Stimulated activated CD8-positive, alpha-beta memory T cell treated with anti-CD3 and anti-CD28 coated beads, Interleukin-15, amount 100 ng/mL, for 1 hour (primary cell): ENCODE results near the gene PROX2.

Source experiments
- DNase-seq: peaks from one replicate; pipeline ENCODE4 v3.0.0-alpha.2; 2020; ENCODE audit warnings: low read depth

PROX2 gene

GRCh38 chr14:74879427-74880182 is 3.7 kb upstream of the PROX2 start:
- no peak for DNase-seq

DNA sequence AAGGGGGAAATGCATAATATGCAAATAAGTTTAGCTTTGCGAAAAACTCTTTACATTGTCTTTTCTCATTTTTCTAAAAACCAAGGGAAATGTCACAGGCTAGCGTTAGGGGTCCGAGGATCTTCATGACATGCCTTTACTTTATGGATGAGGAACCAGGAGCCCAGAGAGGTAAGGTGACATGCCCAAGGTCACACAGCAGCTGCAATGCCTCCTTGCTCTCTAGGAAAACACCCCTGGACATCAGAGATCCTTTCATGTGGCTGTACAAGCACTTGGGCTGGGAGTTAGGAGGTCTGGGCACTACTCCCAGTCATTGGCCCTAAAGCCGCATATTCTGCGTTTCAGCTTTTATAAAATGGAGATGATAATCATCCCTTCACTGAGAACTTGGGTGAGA is 741 bp downstream of the PROX2 start:
- DNase-seq: no peak

DNA sequence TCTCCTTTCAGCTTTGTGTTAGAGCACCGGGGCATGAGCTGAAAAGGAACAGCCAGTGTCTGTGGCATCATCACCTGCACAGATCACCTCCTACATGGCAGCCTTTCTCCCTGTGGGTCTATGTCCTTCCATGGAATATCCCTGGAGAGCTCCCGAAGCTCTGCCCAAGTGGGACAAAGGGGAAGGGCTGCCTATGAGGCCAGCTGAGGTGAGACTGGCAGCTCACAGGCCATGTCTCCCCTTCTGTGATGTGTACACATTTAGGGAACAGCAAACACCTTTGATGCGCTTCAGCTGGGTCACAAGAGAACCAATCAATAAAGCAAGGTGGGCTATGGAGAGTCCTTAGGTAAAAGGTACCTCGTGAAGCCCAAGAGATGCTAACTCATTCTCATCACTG is 4.1 kb downstream of the PROX2 start:
- DNase-seq: no peak

DNA sequence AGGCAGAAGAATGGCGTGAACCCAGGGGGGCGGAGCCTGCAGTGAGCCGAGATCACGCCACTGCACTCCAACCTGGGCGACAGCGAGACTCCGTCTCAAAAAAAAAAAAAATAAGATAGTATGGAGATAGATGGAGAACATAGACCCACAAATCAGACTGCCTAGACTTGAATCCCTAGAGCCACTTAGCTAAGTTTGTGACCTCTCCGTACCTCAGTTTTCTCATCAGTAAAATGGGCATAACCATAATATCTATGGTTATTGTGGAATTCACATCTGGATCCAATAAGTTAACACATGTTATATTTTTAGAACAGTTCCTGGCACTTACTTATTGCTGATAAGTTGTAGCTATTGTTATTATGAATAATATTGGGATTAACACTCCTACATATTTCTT is 7.2 kb downstream of the PROX2 start:
- DNase-seq: no peak

DNA sequence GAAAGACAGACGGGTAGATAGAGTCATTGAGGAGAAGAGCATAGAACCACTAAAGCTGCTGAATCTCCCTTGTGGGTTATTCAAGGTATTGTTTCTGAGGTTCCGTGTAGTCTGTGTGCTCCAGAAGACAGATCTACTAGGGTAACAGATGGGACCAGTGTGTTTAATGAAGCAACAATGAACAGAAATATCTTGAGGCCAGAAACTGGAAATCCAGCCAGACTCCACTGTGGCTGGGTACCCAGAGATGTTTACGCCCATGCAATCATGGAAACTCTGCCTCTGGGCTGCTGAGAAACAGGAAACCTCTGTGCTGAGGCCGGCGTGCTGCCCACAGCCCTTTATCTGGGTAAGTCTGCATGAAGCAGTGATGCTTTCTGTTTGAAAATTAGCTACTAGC is 8.3 kb downstream of the PROX2 start:
- peak; percentile 16 for DNase-seq

- no peak for DNase-seq
These were observed 9.1 kb downstream of the PROX2 start for GRCh38 chr14:74866708-74867389.

GRCh38 chr14:74865156-74865555 is 10.8 kb downstream of the PROX2 start:
- no peak for DNase-seq

GRCh38 chr14:74864198-74864597 is 11.7 kb downstream of the PROX2 start:
- no peak for DNase-seq

- DNase-seq: no peak
These were observed 12.7 kb downstream of the PROX2 start for GRCh38 chr14:74863274-74863673.

- no peak for DNase-seq
These were observed 14.2 kb downstream of the PROX2 start for GRCh38 chr14:74861734-74862090.

DNA sequence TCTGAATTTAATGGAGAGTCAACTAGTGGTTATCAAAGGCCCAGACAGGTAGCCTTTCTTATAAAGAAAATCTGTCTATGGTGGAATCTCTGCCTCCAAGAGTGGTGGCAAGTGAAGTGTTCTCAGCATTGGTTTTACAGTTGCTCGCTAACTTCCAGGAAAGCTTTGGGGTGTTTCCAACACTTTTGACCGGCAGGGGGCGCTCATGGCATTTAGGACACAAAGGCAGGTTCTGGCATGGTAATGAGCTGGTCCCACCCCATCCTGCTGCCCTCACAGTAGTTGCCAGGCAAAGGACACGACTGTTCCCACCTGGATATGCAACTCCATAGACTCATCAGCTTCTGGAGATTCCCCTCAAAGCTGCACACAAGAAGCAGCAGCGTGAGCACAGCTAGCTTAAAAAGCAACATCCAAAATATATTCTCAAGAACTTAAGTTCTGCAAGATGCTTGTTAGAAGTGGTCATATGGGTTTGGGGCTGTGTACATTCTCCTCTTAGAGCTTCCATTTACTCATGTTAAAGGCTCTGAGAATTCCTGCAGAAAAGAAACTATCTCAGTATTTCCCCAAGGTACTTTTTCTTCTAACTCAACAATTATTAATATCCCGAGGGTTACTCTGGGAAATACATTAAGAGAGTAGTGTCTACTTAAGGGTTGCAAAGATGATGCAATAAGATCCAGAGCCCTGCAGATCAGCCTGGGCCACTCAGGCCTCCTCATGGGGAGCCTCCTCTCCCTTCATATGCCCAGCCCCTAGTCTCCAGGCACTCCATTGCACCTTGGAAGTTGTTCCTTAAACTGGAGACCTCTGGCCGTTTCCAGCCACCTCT is 14.8 kb downstream of the PROX2 start:
- DNase-seq: peak; percentile 95

DNA sequence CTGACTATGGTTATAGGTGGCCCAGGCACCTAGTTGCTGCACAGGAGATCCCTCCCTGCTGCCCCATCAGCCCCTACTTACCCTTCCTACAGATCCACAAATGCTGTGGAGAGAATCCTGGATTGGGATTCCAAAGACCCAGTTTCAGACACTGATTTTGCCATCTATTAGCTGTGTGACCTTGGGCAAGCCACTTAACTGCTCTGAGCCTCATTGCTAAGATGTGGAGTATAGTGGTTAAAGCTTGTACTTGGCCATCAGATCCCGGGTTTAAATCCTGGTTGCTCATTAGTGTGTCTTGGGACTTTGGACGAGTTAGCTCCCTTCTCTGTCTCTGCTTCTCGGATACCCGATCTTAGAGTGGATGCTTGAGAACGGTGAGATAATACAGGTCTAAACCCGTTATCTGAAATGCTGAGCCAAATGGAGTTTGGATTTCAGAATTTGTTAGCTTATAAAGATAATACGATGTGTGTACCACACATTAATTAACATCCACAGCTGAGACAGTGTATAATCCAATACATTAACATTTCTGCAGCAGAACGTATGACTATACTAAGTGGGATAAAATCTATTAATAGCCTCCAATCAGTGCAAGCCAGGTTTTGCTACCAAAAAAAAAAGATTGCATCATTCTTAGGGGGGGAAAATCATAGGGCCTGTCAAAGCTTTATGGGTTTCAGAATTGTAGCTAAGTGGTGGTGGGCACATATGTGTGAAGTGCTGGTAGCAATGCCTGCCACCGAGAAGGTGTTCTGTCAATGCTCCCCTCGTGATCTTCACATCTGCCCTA is 16.0 kb downstream of the PROX2 start:
- DNase-seq: no peak

DNA sequence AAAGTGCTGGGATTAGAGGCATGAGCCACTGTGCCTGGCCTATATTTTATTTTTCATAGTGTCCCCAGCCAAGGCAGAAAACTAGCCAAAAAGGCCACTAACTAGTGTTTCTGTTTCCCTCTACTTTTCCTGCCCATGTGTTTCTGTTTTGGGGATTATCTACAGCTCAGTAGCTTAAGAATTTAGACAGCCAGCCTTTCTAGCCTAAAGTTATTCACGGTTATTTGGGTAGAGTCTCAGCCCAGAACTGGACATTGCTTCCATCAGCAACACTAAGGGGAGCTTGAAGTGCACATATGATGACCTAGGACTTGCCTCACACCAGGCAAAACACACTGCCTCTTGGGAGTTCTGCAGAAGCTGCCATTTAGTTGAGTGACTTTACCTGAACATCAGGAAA is 17.9 kb downstream of the PROX2 start:
- DNase-seq: no peak

DNA sequence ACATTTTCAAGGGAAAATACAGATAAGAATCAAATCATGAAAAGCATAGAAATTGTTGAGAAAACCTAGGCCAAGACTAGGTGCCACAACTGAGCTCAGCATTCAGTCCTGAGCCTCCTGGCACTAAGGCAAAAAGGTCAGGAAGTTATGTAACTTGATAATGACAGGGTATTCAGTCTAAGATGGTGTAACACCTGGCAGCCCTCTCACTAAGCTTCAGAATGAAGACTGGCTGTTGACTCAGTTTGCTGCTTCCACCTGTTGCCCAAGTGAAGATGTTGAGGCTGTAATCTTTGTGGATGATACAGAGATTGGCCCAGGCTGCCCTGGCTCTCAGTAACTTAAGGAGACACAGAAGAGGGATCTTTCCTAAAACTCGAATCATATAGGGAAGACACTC is 19.6 kb downstream of the PROX2 start:
- DNase-seq: no peak

DNA sequence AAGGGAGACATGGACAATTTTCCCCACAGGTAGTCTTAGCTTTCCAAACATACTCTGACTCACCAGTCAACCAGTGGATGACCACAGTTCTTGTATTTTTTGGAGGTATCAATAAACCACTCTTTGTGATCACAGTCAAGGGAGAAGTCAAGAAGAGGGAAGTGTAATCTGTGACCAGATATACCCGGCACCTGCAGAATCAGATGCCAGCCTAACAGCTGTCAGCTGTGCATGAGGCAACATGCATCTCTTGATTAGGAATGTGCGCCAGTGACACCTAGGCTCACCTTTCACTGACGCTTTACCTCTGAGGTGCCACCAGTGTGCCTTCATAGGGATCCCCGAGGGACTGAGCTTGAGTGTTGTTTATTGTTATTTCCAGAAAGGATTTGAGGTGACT is 20.0 kb downstream of the PROX2 start:
- DNase-seq: no peak

GRCh38 chr14:74855021-74855420 is 20.9 kb downstream of the PROX2 start:
- DNase-seq: no peak

- no peak for DNase-seq
These were observed 22.4 kb downstream of the PROX2 start for GRCh38 chr14:74853581-74853980.

- DNase-seq: no peak
These were observed 22.9 kb downstream of the PROX2 start for GRCh38 chr14:74852922-74853530.

DNA sequence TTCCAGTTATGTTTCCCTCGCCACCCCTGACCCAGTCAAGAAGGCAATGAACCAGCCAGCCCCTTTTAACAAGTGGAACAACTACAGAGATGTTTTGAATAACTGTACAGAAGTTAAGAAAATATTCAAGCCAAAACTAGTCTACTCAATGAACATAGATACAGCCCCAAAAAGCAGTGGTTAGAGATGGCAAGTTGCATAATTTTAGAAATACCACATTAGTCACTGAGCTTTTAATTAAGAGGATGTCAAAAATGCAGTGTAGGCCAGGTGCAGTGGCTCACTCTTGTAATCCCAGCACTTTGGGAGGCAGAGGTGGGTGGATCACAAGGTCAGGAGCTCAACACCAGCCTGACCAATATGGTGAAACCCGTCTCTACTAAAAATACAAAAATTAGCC is 27.2 kb downstream of the PROX2 start:
- DNase-seq: no peak

DNA sequence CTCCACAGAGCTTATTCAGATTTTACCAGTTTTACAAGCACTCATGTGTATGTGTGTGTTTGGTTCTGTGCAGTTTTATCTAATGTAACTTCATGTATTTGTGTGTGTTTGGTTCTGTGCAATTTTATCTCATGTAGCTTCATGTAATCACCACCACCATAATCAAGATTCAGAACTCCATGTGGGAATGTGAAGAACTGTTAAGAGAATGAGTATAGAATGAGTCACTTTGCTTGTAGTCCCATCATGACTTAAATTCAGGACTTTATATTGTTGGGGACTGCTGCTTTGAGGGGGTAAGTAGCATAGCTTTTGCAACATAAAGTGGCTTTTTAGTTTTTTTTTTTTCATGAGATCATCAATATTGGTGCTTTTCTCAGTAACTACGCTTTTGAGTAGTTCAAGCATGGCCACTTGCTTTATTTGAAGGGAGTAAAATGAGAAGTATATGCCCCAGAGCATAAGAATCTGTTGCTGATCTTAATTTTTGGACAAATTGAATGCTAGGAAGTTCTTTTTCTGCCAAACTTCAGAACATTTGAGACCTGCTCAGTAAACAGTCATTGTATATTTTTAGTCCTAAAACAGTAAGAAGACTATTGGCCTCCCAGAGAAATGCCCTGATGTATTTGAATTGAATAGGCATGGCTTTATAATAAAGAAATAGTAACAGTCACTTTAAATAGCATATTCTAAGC is 28.8 kb downstream of the PROX2 start:
- DNase-seq: no peak

- DNase-seq: no peak
These were observed 29.8 kb downstream of the PROX2 start for GRCh38 chr14:74846168-74846567.
